OCI-LY1 (cell line): ENCODE data around the gene WNT6.

Source experiments
- CTCF ChIP-seq: fragments of 200-600 bp; sonication (generic), shearing (Covaris generic); IDR thresholded peaks from 2 replicates; pipeline ENCODE4 v1.5.1; 2017; ENCODE audit warnings: mild to moderate bottlenecking, antibody characterized with exemption, low read length, moderate library complexity, mixed read lengths
- EZH2 ChIP-seq: fragments of 200-600 bp; sonication (generic), shearing (Covaris generic); IDR thresholded peaks from 2 replicates; pipeline ENCODE4 v1.8.0; 2017; ENCODE audit warnings: borderline replicate concordance, mixed run types, mild to moderate bottlenecking, antibody characterized with exemption, low read length, moderate library complexity, mixed read lengths

GRCh38 chr2:218894880-218895157, 35.2 kb downstream of the WNT6 start:
- TF ChIP-seq EZH2 (no peak), CTCF (no peak)
